Heart right ventricle (tissue), 16 donors: ENCODE data around the gene MBTPS1. TPM values are rescaled to one million over a fixed set of nuclear protein-coding genes. Genes with fewer than 3 reads are reported as not detected.

ENCODE experiments used
- ATAC-seq, 8 donors: fragments of 200-7000 bp; cut with Tn5 transposase; one replicate each; pipeline ENCODE4 v1.9.1; 2020; ENCODE audit warnings: mild to moderate bottlenecking in 8 of 8, moderate library complexity in 8 of 8, moderate number of reproducible peaks in 1 of 8
- DNase-seq, 2 donors: peaks; one replicate each; pipeline ENCODE4 v3.0.0-alpha.2; 2020
- H3K27ac ChIP-seq, 10 donors: fragments of 200-600 bp; sonication (generic) in 2 of 10; one replicate each; pipeline versions ENCODE4 v1.5.0 to v1.8.0; 2020 to 2022; ENCODE audit warnings: mild to moderate bottlenecking in 3 of 10
- H3K27me3 ChIP-seq, 7 donors: fragments of 200-600 bp; one replicate each; pipeline ENCODE4 v1.8.0; 2021 to 2022; ENCODE audit warnings: mild to moderate bottlenecking in 2 of 7
- H3K36me3 ChIP-seq, 9 donors: fragments of 200-600 bp; sonication (generic) in 1 of 9; one replicate each; pipeline versions ENCODE4 v1.5.0 to v1.8.0; 2020 to 2022; ENCODE audit warnings: mild to moderate bottlenecking in 2 of 9
- H3K4me1 ChIP-seq, 9 donors: fragments of 200-600 bp; sonication (generic) in 1 of 9; one replicate each; pipeline versions ENCODE4 v1.5.0 to v1.8.0; 2020 to 2022; ENCODE audit warnings: mild to moderate bottlenecking in 4 of 9
- H3K4me3 ChIP-seq, 10 donors: fragments of 200-600 bp; sonication (generic) in 2 of 10; one replicate each; pipeline versions ENCODE4 v1.5.0 to v1.8.0; 2020 to 2022; ENCODE audit warnings: mild to moderate bottlenecking in 7 of 10, moderate library complexity in 2 of 10
- H3K9me3 ChIP-seq, 11 donors: fragments of 200-600 bp in 10 of 11; sonication (generic) in 2 of 11; one replicate each; pipeline versions ENCODE4 v1.5.0 to v1.8.0; 2013 to 2022; ENCODE audit warnings: mild to moderate bottlenecking in 2 of 11, control low read depth in 1 of 11, moderate library complexity in 1 of 11
- WGBS, 2 donors: extraction: QIAGEN DNeasy Blood & Tissue Kit; methylation state at CpG; one replicate each; pipeline ENCODE4 v1.1.7; 2013; ENCODE audit warnings: inconsistent platforms in 1 of 2; 5-methylcytosine and 5-hydroxymethylcytosine counted together
- intact Hi-C, 10 donors: fragments of 100-400 bp; cut with DNase I; formaldehyde crosslinking; loops; one replicate each; pipeline versions ENCODE4 v1.11.1 to v1.14.2; 2022
- polyA plus RNA-seq, 2 donors: library from polyadenylated mRNA; stranded (reverse); fragments of 200-250 nt; gene quantifications; one replicate each; pipeline ENCODE4 v1.2.3, GENCODE V29; 2013
- total RNA-seq, 10 donors: library from RNA; stranded (reverse); fragmentation: NEBNext Ultra II Directional in 3 of 10; extraction: Animal tissue kit (Norgen Biotek cat#: 25700) in 3 of 10; gene quantifications; one replicate each; pipeline versions ENCODE4 v1.2.1 to v1.2.4, GENCODE V29; 2021 to 2023
- TF ChIP-seq, protein P1 (sequence below), 9 donors: fragments of 200-600 bp; sonication (generic) in 2 of 9; IDR thresholded peaks; one replicate each; pipeline versions ENCODE4 v1.5.0 to v1.8.0; 2021 to 2022; ENCODE audit warnings: antibody characterized with exemption in 9 of 9, mild to moderate bottlenecking in 5 of 9, moderate library complexity in 1 of 9
- donor health status: Arrhythmogenic right ventricular cardiomyopathy.
- donor health status: ischemic (EF 13 %, LVEDD 7.1; RV severe dilation, severe dysfunction).
- donor health status: healthy with polysubstance abuse.
- donor health status: DM: no; HTN: yes; CAD: no.
- donor health status: DM: no; HTN: no; CAD: no.
- donor health status: ischemic (EF 25% LVEDD 6.9; RV normal size, moderate dysfunction).
- donor health status: ischemic (EF 25% LVEDD 5.7; RV mildly dilated, moderate dysfunction).
- donor health status: healthy.
- donor health status: DM: yes; HTN: yes; CAD: no.
- donor health status: Ischemic cardiomyopathy.
- donor health status: ischemic (EF 35%, LVEDD 5.7; RV mildly dilated, moderate dysfunction).
- donor health status: nonischemic (EF 11% LVEDD 7.7; RV severe dilation, severe dysfunction).
- donor health status: DM: yes; HTN: yes; CAD: no.
- donor health status: PGD.
- donor health status: ischemic (EF 29% LVEDD 5.4; RV normal size, mild dysfunction).
- donor health status: nonischemic (EF 23%, LVEDD 6.1; RV moderate dilation, normal function).

The MBTPS1 gene
- total and polyA plus RNA-seq, 12 donors: 41.4 to 122 (median 66.0) TPM

DNA sequence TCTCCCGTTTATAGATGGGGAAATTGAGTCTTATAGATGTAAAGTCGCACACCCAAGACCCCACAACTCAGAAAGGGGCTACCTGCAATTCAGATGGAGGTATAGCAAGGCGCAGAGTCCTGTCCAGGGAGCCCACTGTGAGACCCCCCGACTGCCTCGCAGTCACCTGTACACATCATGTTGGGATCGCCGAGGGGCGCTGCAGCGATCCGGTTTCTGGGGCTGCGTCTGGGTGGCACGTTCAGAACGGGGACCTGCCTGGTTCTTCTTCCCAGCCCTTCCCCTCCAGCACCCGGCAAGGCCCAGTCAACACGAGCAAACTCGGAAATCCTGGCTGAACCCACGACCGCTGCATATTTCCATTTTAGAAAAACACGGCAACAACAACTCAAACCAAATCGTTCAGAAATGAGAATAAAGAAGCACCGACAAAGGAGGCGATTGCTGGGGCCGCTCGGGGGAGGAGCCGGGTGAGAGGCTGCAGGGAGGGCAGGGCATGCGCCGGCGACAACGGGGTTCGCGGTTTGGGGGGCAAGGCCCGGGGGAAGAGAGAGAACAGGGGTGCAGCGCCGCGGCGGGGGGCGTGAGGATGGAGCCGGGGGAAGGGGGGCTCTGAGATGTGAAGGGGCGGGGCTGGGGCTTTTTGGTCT is 27.6 kb upstream of the MBTPS1 start:
- TF ChIP-seq, protein P1, sequence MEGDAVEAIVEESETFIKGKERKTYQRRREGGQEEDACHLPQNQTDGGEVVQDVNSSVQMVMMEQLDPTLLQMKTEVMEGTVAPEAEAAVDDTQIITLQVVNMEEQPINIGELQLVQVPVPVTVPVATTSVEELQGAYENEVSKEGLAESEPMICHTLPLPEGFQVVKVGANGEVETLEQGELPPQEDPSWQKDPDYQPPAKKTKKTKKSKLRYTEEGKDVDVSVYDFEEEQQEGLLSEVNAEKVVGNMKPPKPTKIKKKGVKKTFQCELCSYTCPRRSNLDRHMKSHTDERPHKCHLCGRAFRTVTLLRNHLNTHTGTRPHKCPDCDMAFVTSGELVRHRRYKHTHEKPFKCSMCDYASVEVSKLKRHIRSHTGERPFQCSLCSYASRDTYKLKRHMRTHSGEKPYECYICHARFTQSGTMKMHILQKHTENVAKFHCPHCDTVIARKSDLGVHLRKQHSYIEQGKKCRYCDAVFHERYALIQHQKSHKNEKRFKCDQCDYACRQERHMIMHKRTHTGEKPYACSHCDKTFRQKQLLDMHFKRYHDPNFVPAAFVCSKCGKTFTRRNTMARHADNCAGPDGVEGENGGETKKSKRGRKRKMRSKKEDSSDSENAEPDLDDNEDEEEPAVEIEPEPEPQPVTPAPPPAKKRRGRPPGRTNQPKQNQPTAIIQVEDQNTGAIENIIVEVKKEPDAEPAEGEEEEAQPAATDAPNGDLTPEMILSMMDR (IDR thresholded peaks at IDR 0.05): peak in 1 of 9 donors; percentile 9
- WGBS, 2 donors: 0 to 1% methylated on average over 39 of the region's 39 CpGs
- ATAC-seq (peak; percentile 35 to 48 (median 40)), DNase-seq (peak; percentile 19 to 40)
- H3K36me3 ChIP-seq: no peaks in the 10 kb centered on the region
- H3K9me3 ChIP-seq: no peaks in the 10 kb centered on the region
- H3K4me1 ChIP-seq: peaks cover 0 to 25% (median 13%) of the 10 kb centered on the region in 9 donors
- H3K27ac ChIP-seq: peak overlapping the region in 9 of 10 donors; percentile 65 to 90 (median 81)
- H3K27me3 ChIP-seq: peaks cover 0 to 4% (median 0%) of the 10 kb centered on the region in 7 donors
- H3K4me3 ChIP-seq: peak overlapping the region; percentile 71 to 99 (median 90)
- intact Hi-C loops: loop anchor here in 2 of 10 donors (2.0 to 10.0 kb wide), 2 partner anchors 42 to 70 kb away; partner anchors contain the start of gene TAF1C (in 1 of the 2)

DNA sequence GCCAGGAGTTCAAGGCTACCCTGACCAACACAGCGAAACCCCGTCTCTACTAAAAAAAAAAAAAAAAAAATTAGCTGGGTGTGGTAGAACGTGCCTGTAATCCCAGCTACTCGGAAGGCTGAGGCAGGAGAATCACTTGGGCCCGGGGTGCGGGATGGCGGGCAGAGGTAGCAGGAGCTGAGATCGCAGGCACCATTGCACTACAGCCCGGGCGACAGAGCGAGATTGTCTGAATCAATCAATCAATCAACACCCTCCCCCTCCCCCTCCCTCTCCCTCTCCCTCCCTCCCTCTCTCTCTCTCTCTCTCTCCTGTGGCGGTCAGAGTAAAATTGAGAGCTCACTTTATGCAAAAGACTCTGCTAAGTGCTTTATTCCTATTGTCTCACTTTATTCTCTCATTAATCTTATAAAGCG is 27.1 kb upstream of the MBTPS1 start:
- TF ChIP-seq, protein P1 (IDR thresholded peaks at IDR 0.05): no peak
- Histone ChIP-seq H3K36me3 (no peaks in the 10 kb centered on the region), H3K9me3 (no peaks in the 10 kb centered on the region), H3K27me3 (peaks cover 0 to 4% (median 0%) of the 10 kb centered on the region in 7 donors), H3K27ac (peak overlapping the region in 1 of 10 donors; percentile 83), H3K4me1 (peaks cover 0 to 31% (median 15%) of the 10 kb centered on the region in 9 donors), H3K4me3 (peak overlapping the region in 8 of 10 donors; percentile 71 to 98 (median 90))
- DNase-seq (no peak), ATAC-seq (no peak)
- intact Hi-C loops: loop anchor here in 2 of 10 donors (2.0 to 10.0 kb wide), 2 partner anchors 43 to 69 kb away; partner anchors contain the start of gene TAF1C (in 1 of the 2)
- 29 to 30% methylated on average over 13 of the region's 13 CpGs for WGBS, 2 donors

DNA sequence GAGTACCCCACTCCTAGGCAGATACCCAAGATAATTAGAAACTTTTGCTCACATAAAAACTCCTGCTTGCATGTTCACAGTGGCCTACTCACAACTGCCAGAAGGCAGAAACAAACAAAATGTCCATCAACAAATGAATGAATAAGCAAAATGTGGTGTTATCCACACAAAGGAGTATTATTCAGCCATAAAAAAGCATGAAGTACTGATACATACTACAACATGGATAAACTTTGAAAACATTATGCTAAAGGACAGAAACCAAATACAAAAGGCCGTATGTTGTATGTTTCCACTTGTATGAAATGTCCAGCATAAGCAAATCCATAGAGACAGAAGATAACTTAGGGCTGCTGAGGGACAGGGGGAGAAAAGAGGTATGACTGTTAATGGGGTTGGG is 26.3 kb upstream of the MBTPS1 start:
- WGBS, 2 donors: 89% methylated on average over 1 of the region's 1 CpG
- ATAC-seq (no peak), DNase-seq (no peak)
- Histone ChIP-seq H3K9me3 (no peaks in the 10 kb centered on the region), H3K36me3 (no peaks in the 10 kb centered on the region), H3K27ac (no peak overlapping the region), H3K27me3 (peaks cover 0 to 4% (median 0%) of the 10 kb centered on the region in 7 donors), H3K4me3 (no peak overlapping the region), H3K4me1 (peaks cover 0 to 37% (median 15%) of the 10 kb centered on the region in 9 donors)
- intact Hi-C loops: loop anchor here in 1 of 10 donors (10.0 kb wide), 1 partner anchor 68 kb away; no protein-coding TSS in a partner anchor
- TF ChIP-seq, protein P1 (IDR thresholded peaks at IDR 0.05): no peak

DNA sequence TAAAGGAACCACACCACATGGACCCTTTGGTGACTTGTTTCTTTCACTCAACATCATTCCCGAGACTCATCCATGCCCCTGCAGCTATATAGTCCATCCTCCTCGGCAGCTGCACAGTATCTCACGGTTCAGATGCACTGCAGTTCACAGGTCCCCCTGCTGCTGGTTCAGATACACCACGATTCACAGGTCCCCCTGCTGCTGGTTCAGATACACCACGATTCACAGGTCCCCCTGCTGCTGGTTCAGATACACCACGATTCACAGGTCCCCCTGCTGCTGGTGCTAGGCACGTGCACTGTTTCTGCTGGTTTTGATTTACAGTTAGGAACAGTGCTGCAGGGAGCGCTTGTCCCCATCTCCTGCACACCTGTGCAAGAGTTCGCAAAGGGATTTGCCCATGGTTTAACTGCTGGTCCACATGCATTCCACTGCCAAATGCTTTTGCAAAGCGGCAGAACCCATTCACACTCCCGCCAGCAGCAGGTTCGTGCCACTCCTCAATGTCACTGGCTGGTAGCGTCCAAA is 24.5 kb upstream of the MBTPS1 start:
- no peaks in the 10 kb centered on the region for H3K36me3 ChIP-seq
- H3K4me3 ChIP-seq: no peak overlapping the region
- no peak for ATAC-seq
- peaks cover 2 to 39% (median 15%) of the 10 kb centered on the region in 9 donors for H3K4me1 ChIP-seq
- intact Hi-C loops: loop anchor here in 1 of 10 donors (10.0 kb wide), 1 partner anchor 66 kb away; no protein-coding TSS in a partner anchor
- no peak overlapping the region for H3K27ac ChIP-seq
- no peaks in the 10 kb centered on the region for H3K27me3 ChIP-seq
- no peak for DNase-seq
- 58 to 63% methylated on average over 13 of the region's 13 CpGs for WGBS, 2 donors
- TF ChIP-seq, protein P1 (IDR thresholded peaks at IDR 0.05): peak in 2 of 9 donors; percentile 5 to 11
- no peaks in the 10 kb centered on the region for H3K9me3 ChIP-seq
